ENCODE results near the gene GAS6.
"Not testable (repeated sequence)": the region's sequence is repeated elsewhere in the genome, so short reads cannot be mapped to it uniquely, and the experiment has no call there.

The GAS6 gene

GRCh38 chr13:113806104-113806471 lies 57.8 kb downstream of the GAS6 start:
- no peak for DNase-seq (ENCODE audit: low read depth in 2 of 2)

- DNase-seq (ENCODE audit: low read depth in 2 of 2) = no peak
These were observed 58.3 kb downstream of the GAS6 start for GRCh38 chr13:113805431-113806103.

DNA sequence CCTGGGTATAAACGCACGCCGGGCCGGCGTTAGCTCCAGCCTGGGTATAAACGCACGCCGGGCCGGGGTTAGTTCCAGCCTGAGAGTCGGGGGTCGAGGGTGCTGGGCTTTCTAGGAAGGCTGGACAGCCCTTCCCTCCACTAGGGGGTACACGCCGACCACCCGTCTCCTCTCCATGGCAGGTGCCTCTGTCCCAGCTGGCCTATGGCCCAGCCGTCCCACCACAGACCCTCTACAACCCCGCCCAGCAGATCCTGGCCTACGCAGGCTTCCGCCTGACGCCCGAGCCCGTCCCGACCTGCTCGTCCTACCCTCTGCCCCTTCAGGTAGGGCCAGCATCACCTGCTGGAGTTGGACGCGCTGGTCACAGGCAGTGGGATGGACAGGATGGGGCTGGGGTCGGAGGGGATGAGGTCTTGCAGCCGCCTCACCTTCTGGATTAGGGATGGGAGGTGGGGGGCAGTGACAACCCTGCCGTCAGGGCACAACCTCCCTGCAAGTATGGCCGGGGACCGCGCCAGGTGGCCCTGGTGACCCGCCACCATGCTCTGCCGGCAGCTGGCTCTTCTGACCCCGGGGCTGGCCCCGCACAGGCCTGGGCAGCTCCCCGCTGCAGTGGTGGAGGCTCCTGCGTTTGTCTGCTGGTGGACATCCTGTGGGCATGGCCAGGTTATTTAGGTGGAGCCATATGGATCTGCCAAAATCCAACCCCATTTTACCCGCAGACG lies 59.0 kb downstream of the GAS6 start:
- DNase-seq (ENCODE audit: low read depth in 2 of 2) = no peak

GRCh38 chr13:113804017-113804702 lies 59.7 kb downstream of the GAS6 start:
- no peak for DNase-seq (ENCODE audit: low read depth in 2 of 2)

DNA sequence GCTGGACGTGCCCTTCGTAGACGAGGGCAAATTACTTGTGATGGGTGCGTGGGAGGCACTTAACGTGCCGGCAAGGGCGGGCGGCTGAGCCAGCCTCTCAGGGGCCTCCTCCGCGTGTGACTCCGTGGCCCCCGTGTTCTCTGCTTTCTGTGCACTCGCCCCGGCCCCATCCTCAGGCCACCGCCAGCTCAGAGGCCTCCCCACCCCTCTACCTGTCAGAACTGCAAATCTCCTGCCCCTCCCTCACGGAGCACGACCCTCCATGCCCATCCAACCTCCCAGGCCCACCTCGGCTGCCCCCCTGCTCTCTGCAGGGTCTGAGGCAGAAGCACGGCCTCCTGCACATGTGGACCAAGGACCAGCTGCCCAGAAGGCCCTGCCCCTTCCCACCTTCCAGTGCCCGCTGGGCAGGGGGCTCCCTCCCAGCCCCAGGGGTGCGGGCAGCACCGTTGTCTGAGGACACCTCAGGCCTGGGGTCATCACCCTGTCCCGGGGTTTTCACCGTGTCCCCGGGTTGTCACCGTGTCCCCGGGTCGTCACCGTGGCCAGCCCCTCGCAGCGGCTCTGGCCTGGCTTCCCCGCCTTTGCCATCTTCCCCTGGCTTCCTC lies 60.4 kb downstream of the GAS6 start:
- DNase-seq (ENCODE audit: low read depth in 2 of 2) = no peak

DNA sequence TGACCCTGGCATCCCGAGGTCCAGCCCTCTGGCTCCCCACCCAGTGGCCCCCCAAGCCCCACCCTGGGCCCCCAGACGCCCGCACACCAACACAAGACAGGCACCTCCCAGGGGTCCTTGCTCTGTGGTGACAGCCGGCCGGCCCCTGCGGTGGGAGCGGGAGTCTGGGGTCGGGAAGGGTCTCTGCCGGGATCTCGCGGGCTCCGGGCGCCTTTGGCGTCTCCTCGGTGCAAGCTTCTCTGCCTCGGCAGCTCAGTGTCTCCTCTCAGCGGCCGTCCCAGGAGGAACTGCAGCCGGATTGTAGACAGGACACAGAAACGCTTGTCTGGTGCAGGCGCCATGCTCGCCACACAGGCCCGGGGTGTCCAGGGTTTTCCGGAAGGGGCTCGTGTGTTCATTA lies 61.1 kb downstream of the GAS6 start:
- DNase-seq (ENCODE audit: low read depth in 2 of 2) = no peak

DNA sequence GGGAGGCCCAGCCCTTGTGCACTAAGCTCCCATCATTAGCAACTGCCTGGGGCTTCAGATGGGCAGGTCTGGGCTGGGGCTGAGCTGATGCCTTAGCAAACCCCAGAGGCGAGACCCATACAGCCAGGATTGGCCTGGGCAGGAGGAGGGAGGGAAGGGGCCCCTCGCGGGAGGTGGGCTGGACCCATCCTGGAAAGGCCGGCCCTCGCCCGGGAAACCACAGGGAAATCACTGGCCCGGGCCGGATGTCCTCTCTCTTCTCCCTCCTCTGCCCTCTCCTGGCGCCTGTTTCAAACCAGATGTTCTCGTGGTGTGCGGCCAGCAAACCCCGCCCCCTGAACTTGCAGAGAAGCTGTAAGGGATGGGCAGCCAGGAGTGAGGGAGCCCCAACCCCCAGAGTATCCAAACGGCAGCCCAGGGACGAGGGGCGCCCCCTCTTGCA lies 61.8 kb downstream of the GAS6 start:
- DNase-seq (ENCODE audit: low read depth in 2 of 2) = no peak

DNA sequence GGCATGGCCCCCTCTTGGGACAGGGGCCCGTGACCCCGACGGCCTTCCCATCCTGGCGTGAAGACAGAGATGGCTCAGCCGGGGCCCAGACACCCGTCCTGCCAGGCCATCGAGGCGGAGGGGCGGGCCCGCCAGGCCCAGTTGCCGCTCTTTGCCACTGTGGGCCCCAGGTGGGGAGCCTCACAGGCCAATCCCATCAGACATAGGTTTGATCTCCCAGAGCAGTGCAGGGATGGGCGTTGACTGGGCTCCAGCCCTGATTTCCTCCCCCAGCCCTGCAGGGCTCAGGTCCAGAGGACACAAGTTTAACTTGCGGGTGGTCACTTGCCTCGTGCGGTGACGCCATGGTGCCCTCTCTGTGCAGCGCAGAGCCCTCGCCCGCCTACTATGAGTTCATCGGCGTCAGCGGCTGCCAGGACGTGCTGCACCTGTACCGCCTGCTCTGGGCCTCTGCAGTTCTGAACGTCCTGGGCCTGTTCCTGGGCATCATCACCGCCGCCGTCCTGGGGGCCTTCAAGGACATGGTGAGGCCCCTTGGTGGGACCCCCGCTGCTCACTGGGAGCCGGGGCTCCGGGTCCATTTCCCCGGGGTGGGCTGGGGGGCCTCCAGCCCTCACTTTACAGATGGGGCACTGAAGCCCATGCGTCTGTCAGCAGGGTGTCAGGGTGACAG lies 62.5 kb downstream of the GAS6 start:
- DNase-seq (ENCODE audit: low read depth in 2 of 2) = no peak

DNA sequence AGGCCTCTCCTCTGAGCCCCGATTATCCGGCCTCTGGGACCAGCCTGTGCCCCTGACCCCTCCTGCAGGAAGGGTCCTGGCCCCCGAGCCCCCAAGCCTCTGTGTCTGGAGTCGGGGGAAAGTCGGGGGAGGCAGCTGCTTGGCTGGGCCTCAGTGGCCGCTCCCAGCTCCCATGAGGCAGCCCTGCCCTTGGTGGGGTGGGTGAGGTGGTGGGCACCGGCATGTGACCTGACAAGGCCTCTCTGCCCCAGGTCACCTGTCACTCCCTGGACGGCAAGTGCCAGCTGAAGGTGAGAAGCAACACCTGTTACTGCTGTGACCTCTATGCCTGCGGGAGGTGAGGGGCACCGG lies 63.3 kb downstream of the GAS6 start:
- no peak for DNase-seq (ENCODE audit: low read depth in 2 of 2)

DNA sequence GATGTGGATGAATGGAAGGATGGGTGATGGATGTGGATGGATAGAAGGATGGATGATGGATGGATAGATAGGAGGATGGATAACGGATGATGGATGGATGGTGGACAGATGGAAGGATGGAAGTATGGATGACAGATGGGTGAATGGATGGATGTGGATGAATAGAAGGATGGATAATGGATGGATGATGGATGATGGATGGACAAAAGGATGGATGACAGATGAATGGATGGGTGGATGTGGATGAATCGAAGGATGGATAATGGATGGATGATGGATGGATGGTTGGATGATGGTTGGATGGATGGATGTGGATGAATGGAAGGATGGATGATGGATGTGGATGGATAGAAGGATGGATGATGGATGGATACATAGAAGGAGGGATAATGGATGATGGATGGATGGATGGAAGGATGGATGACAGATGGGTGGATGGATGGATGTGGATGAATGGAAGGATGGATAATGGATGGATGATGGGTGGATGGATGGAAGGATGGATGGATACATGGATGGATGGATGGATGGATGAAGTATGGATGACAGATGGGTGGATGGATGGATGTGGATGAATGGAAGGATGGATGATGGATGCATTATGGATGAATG lies 65.6 kb downstream of the GAS6 start:
- DNase-seq (ENCODE audit: low read depth in 2 of 2) = no peak

GRCh38 chr13:113796964-113797676 lies 66.8 kb downstream of the GAS6 start:
- no peak for DNase-seq (ENCODE audit: low read depth in 2 of 2)

- no peak for DNase-seq (ENCODE audit: low read depth in 2 of 2)
These were observed 67.5 kb downstream of the GAS6 start for GRCh38 chr13:113796211-113796963.

- not testable (repeated sequence) for DNase-seq (ENCODE audit: low read depth in 2 of 2)
These were observed 68.5 kb downstream of the GAS6 start for GRCh38 chr13:113795362-113795761.

- DNase-seq (ENCODE audit: low read depth in 2 of 2) = no peak
These were observed 69.1 kb downstream of the GAS6 start for GRCh38 chr13:113794764-113795173.

DNA sequence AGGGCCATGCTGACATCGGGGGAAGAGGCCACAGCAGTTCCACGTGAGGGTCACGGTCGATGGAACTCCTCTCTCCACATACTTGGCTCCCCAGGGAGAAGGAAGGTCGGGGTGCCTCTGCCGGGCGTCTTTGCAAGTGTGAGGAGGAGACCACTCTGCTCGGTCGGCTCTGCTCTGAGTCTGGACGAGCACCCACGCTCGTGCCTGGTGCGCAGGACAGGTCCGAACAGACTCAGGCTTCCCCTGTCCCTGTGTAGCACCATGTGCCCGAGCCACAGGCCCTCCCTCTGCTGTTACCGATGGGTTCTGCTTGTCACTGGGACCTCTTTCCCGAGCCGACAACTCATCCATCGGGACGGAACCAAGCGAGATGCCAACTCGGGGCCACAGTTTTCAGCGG lies 69.8 kb downstream of the GAS6 start:
- no peak for DNase-seq (ENCODE audit: low read depth in 2 of 2)

DNA sequence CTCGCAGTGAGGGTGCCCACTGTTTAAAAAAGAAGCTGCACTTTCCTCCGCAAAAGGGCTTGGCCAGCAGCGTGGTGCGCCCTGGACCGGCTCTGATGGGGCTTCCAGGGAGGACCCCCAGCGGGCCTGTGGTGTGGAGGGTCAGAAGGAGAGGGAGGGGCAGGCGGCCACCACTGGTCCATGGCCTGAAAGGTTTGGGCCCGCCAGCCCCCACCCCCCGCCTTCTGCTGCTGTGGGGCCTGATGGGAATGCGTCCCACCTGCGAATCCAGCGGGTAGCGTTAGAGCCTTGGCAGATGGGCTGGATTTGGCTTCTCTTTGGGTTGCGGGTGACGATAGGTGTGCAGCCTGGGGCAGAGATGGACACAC lies 70.2 kb downstream of the GAS6 start:
- no peak for DNase-seq (ENCODE audit: low read depth in 2 of 2)

GRCh38 chr13:113792886-113793717 lies 70.8 kb downstream of the GAS6 start:
- no peak for DNase-seq (ENCODE audit: low read depth in 2 of 2)

DNA sequence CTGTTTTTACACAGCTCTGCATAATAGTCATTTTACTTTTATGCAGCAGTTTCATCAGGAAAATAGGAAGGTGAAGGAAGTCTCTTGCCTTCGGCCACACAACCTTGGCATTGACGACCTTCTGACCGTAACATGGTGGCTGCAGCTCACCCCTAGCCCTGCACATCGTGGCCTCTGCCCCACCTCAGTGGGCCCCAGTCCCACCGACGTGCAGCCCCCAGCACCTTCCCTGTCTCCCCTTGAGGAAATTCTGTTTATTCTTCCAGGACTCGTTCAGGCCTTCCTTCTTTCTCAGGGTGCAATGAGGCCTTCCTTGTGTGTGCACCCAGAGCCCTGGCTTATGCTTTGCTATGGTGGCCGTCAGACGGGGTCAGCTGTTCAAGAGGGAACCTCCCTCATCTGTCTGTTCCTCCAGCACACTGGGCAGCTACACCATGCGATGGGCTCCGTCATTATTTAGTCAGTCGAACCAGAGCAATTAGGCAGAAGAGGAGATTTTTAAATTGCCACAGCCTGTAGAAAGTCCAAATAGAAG lies 71.6 kb downstream of the GAS6 start:
- no peak for DNase-seq (ENCODE audit: low read depth in 2 of 2)

- no peak for DNase-seq (ENCODE audit: low read depth in 2 of 2)
These were observed 72.1 kb downstream of the GAS6 start for GRCh38 chr13:113791761-113792160.
